Transverse colon (tissue), 4 donors: Measurements from ENCODE around the gene ANKS4B. TPM values are rescaled to one million over a fixed set of nuclear protein-coding genes. Genes with fewer than 3 reads are reported as not detected.

Experiments
- DNase-seq: peaks from one replicate; pipeline ENCODE4 v3.0.0-alpha.2; 2019
- H3K27ac ChIP-seq, 4 donors: fragments of 200-600 bp; sonication (generic); 2 replicates each; pipeline ENCODE4 v1.5.1; 2016 to 2018; ENCODE audit warnings: inconsistent platforms in 4 of 4
- H3K27me3 ChIP-seq: fragments of 200-600 bp; sonication (generic); 2 replicates; pipeline ENCODE4 v1.5.1; 2017; ENCODE audit warnings: inconsistent platforms
- H3K36me3 ChIP-seq, 4 donors: fragments of 200-600 bp; sonication (generic); 2 replicates each; pipeline ENCODE4 v1.5.1; 2017 to 2019; ENCODE audit warnings: inconsistent platforms in 4 of 4
- H3K4me1 ChIP-seq, 4 donors: fragments of 200-600 bp; sonication (generic); 2 replicates each; pipeline ENCODE4 v1.5.1; 2017 to 2020; ENCODE audit warnings: inconsistent platforms in 4 of 4
- H3K4me3 ChIP-seq, 4 donors: fragments of 200-600 bp; sonication (generic); 1 replicate in 1 of 4; 2 replicates in 3 of 4; pipeline versions ENCODE4 v1.5.1 to v1.6.1; 2017 to 2019; ENCODE audit warnings: inconsistent platforms in 4 of 4
- H3K9me3 ChIP-seq, 2 donors: fragments of 200-600 bp; sonication (generic); 2 replicates each; pipeline ENCODE4 v1.5.1; 2017 to 2019; ENCODE audit warnings: inconsistent platforms in 2 of 2
- EP300 ChIP-seq: sonication (generic); formaldehyde crosslinking; IDR thresholded peaks from one replicate; pipeline ENCODE4 v1.6.1; 2017; ENCODE audit warnings: antibody characterized with exemption, low read depth
- POLR2A ChIP-seq: fragments of 450-650 bp; IDR thresholded peaks from one replicate; pipeline ENCODE4 v1.6.1; 2016; ENCODE audit warnings: antibody characterized with exemption, mild to moderate bottlenecking, moderate library complexity
- POLR2AphosphoS5 ChIP-seq, 3 donors: sonication (generic); formaldehyde crosslinking; IDR thresholded peaks; one replicate each; pipeline ENCODE4 v1.6.1; 2016; ENCODE audit warnings: antibody characterized with exemption in 3 of 3
- WGBS, 2 donors: methylation state at CpG; one replicate each; pipeline ENCODE4 v1.1.5; 2018; ENCODE audit warnings: low coverage in 1 of 2; 5-methylcytosine and 5-hydroxymethylcytosine counted together
- in situ Hi-C, 4 donors: fragments of 200-750 bp; cut with MboI; loops; one replicate each; pipeline versions ENCODE4 v1.15.0 to v1.15.1; 2017; ENCODE audit warnings: low sequenced_read_pairs in 3 of 4, low pct_ligation_motif_present in 1 of 4, low pct_unique_long_range_greater_than_20kb in 1 of 4
- intact Hi-C: fragments of 100-400 bp; cut with DNase I; formaldehyde crosslinking; loops from one replicate; pipeline ENCODE4 v1.15.1; 2023; ENCODE audit warnings: low total_unique reads
- total RNA-seq, 4 donors: library from RNA; depleted of rRNA; stranded (reverse); fragments of >200 nt; gene quantifications; one replicate each; pipeline ENCODE4 v1.1.0, GENCODE V29; 2016
- TF ChIP-seq, protein P1 (sequence below), 5 experiments: fragments of 200-600 bp in 3 of 5; fragments of 450-650 bp in 2 of 5; sonication (generic) in 3 of 5; IDR thresholded peaks; 1 replicate in 2 of 5; 2 replicates in 3 of 5; pipeline ENCODE4 v1.5.1; 2016 to 2017; ENCODE audit warnings: antibody characterized with exemption in 5 of 5, inconsistent platforms in 3 of 5, mild to moderate bottlenecking in 2 of 5, moderate library complexity in 1 of 5

The ANKS4B gene
- total RNA-seq, 4 donors from 2014 or later, result 27.7 to 70.2 (median 41.4) TPM

GRCh38 chr16:21206550-21206949 is 26.9 kb upstream of the ANKS4B start:
- Histone ChIP-seq H3K36me3 (no peaks in the 10 kb centered on the region), H3K9me3 (no peaks in the 10 kb centered on the region), H3K27me3 (no peaks in the 10 kb centered on the region), H3K27ac (no peak overlapping the region), H3K4me1 (peaks cover 0 to 16% (median 2%) of the 10 kb centered on the region in 4 donors), H3K4me3 (no peak overlapping the region)
- in situ Hi-C loops, result no loop called here
- intact Hi-C loops, result loop anchor here (10.0 kb wide), 1 partner anchor 58 kb away; no protein-coding TSS in a partner anchor
- WGBS, 2 donors, result 89 to 90% methylated on average over 2 to 4 of the region's 4 CpGs
- DNase-seq, result no peak
- TF ChIP-seq EP300 (no peak), POLR2AphosphoS5 (IDR thresholded peaks at IDR 0.05) (no peak), POLR2A (no peak)
- TF ChIP-seq, protein P1, sequence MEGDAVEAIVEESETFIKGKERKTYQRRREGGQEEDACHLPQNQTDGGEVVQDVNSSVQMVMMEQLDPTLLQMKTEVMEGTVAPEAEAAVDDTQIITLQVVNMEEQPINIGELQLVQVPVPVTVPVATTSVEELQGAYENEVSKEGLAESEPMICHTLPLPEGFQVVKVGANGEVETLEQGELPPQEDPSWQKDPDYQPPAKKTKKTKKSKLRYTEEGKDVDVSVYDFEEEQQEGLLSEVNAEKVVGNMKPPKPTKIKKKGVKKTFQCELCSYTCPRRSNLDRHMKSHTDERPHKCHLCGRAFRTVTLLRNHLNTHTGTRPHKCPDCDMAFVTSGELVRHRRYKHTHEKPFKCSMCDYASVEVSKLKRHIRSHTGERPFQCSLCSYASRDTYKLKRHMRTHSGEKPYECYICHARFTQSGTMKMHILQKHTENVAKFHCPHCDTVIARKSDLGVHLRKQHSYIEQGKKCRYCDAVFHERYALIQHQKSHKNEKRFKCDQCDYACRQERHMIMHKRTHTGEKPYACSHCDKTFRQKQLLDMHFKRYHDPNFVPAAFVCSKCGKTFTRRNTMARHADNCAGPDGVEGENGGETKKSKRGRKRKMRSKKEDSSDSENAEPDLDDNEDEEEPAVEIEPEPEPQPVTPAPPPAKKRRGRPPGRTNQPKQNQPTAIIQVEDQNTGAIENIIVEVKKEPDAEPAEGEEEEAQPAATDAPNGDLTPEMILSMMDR (IDR thresholded peaks at IDR 0.05), result no peak

DNA sequence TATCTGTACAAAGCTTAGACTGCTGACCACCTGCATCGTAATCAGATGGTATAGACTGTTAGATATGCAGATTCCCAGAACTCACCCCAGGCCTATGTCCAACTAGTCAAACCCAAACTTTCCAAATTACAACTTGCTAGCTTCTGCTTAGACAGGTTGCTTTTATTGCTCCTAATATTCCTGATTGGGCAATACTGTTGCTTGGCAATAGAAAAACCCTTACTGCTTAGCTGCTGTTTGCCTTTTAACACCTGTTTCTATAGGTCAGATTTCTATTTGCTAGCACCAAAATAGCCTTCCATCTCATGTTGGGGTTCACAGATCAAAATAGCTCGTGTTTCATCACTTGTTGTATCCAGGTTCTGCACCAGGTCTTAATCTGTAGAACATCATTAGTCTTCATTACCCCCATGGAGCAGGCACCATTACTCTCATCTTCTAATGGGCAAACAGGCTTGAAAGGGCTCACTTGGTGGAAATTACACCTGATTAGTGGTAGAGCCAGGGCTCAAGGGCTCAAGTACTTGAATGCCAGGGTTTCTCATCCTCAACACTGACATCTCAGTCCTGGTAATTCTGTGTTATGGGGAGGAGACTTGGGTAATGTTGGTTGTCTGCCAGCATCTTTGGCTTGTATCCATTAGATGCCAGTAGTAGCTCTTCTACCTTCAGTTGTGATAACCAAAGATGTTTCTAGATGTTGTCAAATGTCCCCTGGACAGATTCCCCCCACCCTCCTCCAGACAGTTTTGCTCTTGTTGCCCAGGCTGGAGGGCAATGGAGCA is 24.9 kb upstream of the ANKS4B start:
- in situ Hi-C loops (no loop called here), intact Hi-C loops (loop anchor here (10.0 kb wide), 1 partner anchor 56 kb away; no protein-coding TSS in a partner anchor)
- no peak for DNase-seq
- Histone ChIP-seq H3K36me3 (no peaks in the 10 kb centered on the region), H3K9me3 (no peaks in the 10 kb centered on the region), H3K27me3 (peaks cover 2% of the 10 kb centered on the region), H3K4me1 (peaks cover 0 to 5% (median 0%) of the 10 kb centered on the region in 4 donors), H3K27ac (no peak overlapping the region), H3K4me3 (no peak overlapping the region)
- WGBS, 2 donors, result 54 to 58% methylated on average over 2 of the region's 2 CpGs
- TF ChIP-seq POLR2A, result no peak
- TF ChIP-seq, protein P1 (IDR thresholded peaks at IDR 0.05), result no peak
- TF ChIP-seq POLR2AphosphoS5 (IDR thresholded peaks at IDR 0.05), result no peak
- TF ChIP-seq EP300, result no peak

DNA sequence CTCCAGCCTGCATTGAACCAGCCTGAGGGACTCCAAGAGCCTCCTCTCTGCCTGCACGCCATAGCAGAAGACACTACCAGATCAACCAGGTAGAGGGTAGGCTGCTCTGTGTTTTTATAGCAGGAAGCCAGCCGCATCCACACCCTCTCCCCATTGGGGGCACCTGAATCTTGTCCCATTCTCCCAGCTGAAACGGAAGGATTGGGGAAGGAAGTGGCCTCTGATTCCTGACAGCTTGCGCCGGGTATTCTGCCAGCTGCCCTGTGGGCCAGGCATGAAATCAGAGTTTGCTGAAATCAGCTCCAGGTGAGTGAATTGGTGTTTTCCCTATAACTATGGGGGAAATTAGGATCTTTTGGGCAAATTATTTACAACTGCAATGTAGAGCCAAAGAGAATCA is 22.0 kb upstream of the ANKS4B start, which contains the start of gene ZP2:
Gene ZP2, minus strand, starts transcription at position 89 of the 400 bp plus-strand sequence. Its CDS starts 27 bp downstream, at position 62.
- intact Hi-C loops (no loop called here), in situ Hi-C loops (no loop called here)
- Histone ChIP-seq H3K27me3 (peaks cover 2% of the 10 kb centered on the region), H3K27ac (no peak within 1 kb of the TSS), H3K4me1 (no peaks in the 10 kb centered on the region), H3K36me3 (no peaks in the 10 kb centered on the region), H3K9me3 (no peaks in the 10 kb centered on the region), H3K4me3 (no peak within 1 kb of the TSS)
- WGBS, 2 donors, result 67% methylated on average over 5 of the region's 5 CpGs; no CpG with 5 or more reads in 1 of the 2 donors
- DNase-seq, result no peak
- TF ChIP-seq, protein P1 (IDR thresholded peaks at IDR 0.05), result no peak
- TF ChIP-seq POLR2A, result no peak
- no peak for TF ChIP-seq EP300
- TF ChIP-seq POLR2AphosphoS5 (IDR thresholded peaks at IDR 0.05), result no peak

DNA sequence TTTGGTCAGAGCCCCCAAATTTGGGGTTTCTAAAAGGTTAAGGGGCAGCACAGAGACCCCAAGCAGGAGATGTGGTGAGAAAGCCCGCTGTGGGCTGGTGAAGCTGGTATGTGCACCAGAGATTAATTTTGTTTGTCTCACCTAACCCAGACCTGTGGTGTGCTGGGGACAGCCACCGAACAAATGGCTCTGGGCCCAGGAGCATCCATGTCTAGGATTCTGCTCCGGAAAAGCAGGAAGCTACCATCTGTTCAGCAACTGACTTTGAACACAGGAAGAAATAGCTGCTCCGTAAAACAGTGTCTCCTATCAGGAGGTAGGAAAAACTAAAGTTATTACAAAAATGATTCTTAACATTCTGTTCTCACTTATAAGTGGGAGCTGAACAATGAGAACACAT is 19.4 kb upstream of the ANKS4B start:
- Histone ChIP-seq H3K27me3 (peaks cover 2% of the 10 kb centered on the region), H3K9me3 (no peaks in the 10 kb centered on the region), H3K36me3 (no peaks in the 10 kb centered on the region), H3K4me1 (no peaks in the 10 kb centered on the region), H3K4me3 (no peak overlapping the region), H3K27ac (no peak overlapping the region)
- no peak for DNase-seq
- intact Hi-C loops, result no loop called here
- in situ Hi-C loops, result no loop called here
- 63 to 76% methylated on average over 2 to 3 of the region's 4 CpGs for WGBS, 2 donors
- TF ChIP-seq EP300, result no peak
- TF ChIP-seq, protein P1 (IDR thresholded peaks at IDR 0.05), result no peak
